HCT116 (cell line): ENCODE results near the gene TFEB. TPM values are rescaled to one million over a fixed set of nuclear protein-coding genes. Genes with fewer than 3 reads are reported as not detected.

ENCODE experiments used
- ATAC-seq: fragments of 200-7000 bp; cut with Tn5 transposase; 2 replicates; pipeline ENCODE4 v1.9.1; 2020; ENCODE audit warnings: mild to moderate bottlenecking, moderate library complexity
- BruUV-seq: library from RNA; stranded (reverse); fragments of 400-500 nt; replicated peaks from 2 replicates; lab custom pipeline; 2021; lab: Mats Ljungman, UMichigan
- CTCF ChIA-PET: fragments of 300-600 bp; sonication (Branson Sonifier 250); formaldehyde crosslinking; loops from one replicate; lab custom pipeline; 2021; ENCODE audit warnings: antibody characterized with exemption; lab: Charles Lee
- POLR2A ChIA-PET: fragments of 300-600, 350-600 bp; sonication (Branson Sonifier 250); formaldehyde crosslinking; loops from one replicate; lab custom pipeline; 2021; ENCODE audit warnings: antibody characterized with exemption; lab: Charles Lee
- RAD21 ChIA-PET, 2 experiments: fragments of 300-600 bp; sonication (Branson Sonifier 250); formaldehyde crosslinking; loops; one replicate each; lab custom pipeline; 2023; ENCODE audit warnings: low total read pairs in 2 of 2; ENCODE audit not compliant: uncharacterized antibody in 2 of 2, unreplicated experiment in 2 of 2, low non-redundant PET in 1 of 2; lab: Charles Lee
- DNase-seq: peaks from one replicate; pipeline ENCODE4 v3.0.0-alpha.2; 2010; ENCODE audit warnings: low read depth, low spot score
- H2AFZ ChIP-seq: fragments of 200-600 bp; shearing (Covaris generic), sonication (generic); 2 replicates; pipeline ENCODE4 v1.6.1; 2017; ENCODE audit warnings: low read depth, mixed run types, mixed read lengths, antibody characterized with exemption, low read length; ENCODE audit not compliant: poor library complexity, severe bottlenecking
- H3K27ac ChIP-seq: 2 replicates; pipeline ENCODE4 v1.5.1; 2012; ENCODE audit warnings: low read depth, low read length
- H3K27me3 ChIP-seq: fragments of 200-600 bp; sonication (generic); 2 replicates; pipeline ENCODE4 v1.6.1; 2016; ENCODE audit warnings: mixed run types, low read length, mixed read lengths; ENCODE audit not compliant: insufficient read depth
- H3K36me3 ChIP-seq, 2 experiments: fragments of 200-500 bp in 1 of 2; fragments of 200-600 bp in 1 of 2; sonication (Bioruptor generic) in 1 of 2; sonication (generic) in 1 of 2; 2 replicates each; pipeline versions ENCODE4 v1.5.1 to v1.6.1; 2014 to 2016; ENCODE audit warnings: low read length in 2 of 2, inconsistent platforms in 1 of 2, mixed read lengths in 1 of 2, mixed run types in 1 of 2; ENCODE audit not compliant: insufficient read depth in 2 of 2, control insufficient read depth in 1 of 2
- H3K4me1 ChIP-seq, 2 experiments: fragments of 200-600 bp in 1 of 2; sonication (generic) in 1 of 2; 2 replicates each; pipeline versions ENCODE4 v1.5.1 to v1.6.1; 2012 to 2017; ENCODE audit warnings: low read length in 2 of 2, inconsistent platforms in 1 of 2, mild to moderate bottlenecking in 1 of 2, mixed read lengths in 1 of 2, mixed run types in 1 of 2, moderate library complexity in 1 of 2; ENCODE audit not compliant: insufficient read depth in 2 of 2, control insufficient read depth in 1 of 2
- H3K4me2 ChIP-seq: fragments of 200-600 bp; sonication (generic); 2 replicates; pipeline ENCODE4 v1.6.1; 2017; ENCODE audit warnings: mixed run types, low read length, mixed read lengths
- H3K4me3 ChIP-seq, 2 experiments: fragments of 200-600 bp in 1 of 2; sonication (generic) in 1 of 2; replicated peaks in 1 of 2; 2 replicates each; pipeline ENCODE4 v1.5.1; 2011 to 2016; ENCODE audit warnings: low read length in 2 of 2, control low read depth in 1 of 2, low read depth in 1 of 2, mild to moderate bottlenecking in 1 of 2, mixed read lengths in 1 of 2, mixed run types in 1 of 2
- H3K79me2 ChIP-seq: fragments of 200-600 bp; sonication (generic); 2 replicates; pipeline ENCODE4 v1.6.1; 2017; ENCODE audit warnings: mild to moderate bottlenecking, mixed run types, low read length, moderate library complexity, mixed read lengths; ENCODE audit not compliant: insufficient read depth
- H3K9ac ChIP-seq: fragments of 200-600 bp; sonication (generic); 2 replicates; pipeline ENCODE4 v1.6.1; 2016; ENCODE audit warnings: low read length, mixed read lengths
- H3K9me2 ChIP-seq: fragments of 200-600 bp; sonication (generic), shearing (Covaris generic); 2 replicates; pipeline ENCODE4 v1.6.1; 2017; ENCODE audit warnings: mixed run types, mild to moderate bottlenecking, moderate library complexity; ENCODE audit not compliant: insufficient read depth
- H3K9me3 ChIP-seq, 2 experiments: fragments of 200-500 bp in 1 of 2; fragments of 200-600 bp in 1 of 2; sonication (Bioruptor generic) in 1 of 2; sonication (generic) in 1 of 2; 2 replicates each; pipeline ENCODE4 v1.6.1; 2014 to 2017; ENCODE audit warnings: low read length in 2 of 2, mixed read lengths in 2 of 2, inconsistent platforms in 1 of 2, low read depth in 1 of 2, mild to moderate bottlenecking in 1 of 2, mixed run types in 1 of 2, moderate library complexity in 1 of 2; ENCODE audit not compliant: control insufficient read depth in 1 of 2, insufficient read depth in 1 of 2
- H4K20me1 ChIP-seq: fragments of 200-600 bp; sonication (generic), shearing (Covaris generic); 2 replicates; pipeline ENCODE4 v1.6.1; 2017; ENCODE audit warnings: mixed run types, mild to moderate bottlenecking, moderate library complexity; ENCODE audit not compliant: insufficient read depth
- ATF3 ChIP-seq: IDR thresholded peaks from 2 replicates; pipeline ENCODE4 v1.6.1; 2012
- CBX3 ChIP-seq: IDR thresholded peaks from 2 replicates; pipeline ENCODE4 v1.6.1; 2012; ENCODE audit warnings: low read depth
- EGR1 ChIP-seq: IDR thresholded peaks from 2 replicates; pipeline ENCODE4 v1.6.1; 2012; ENCODE audit warnings: low read depth
- EZH2phosphoT487 ChIP-seq: fragments of 200-600 bp; IDR thresholded peaks from 2 replicates; pipeline ENCODE4 v1.6.1; 2018; ENCODE audit warnings: antibody characterized with exemption, borderline replicate concordance
- FOSL1 ChIP-seq: IDR thresholded peaks from 2 replicates; pipeline ENCODE4 v1.6.1; 2012; ENCODE audit warnings: low read depth
- POLR2A ChIP-seq: IDR thresholded peaks from 2 replicates; pipeline ENCODE4 v1.7.0; 2011; ENCODE audit warnings: borderline replicate concordance; ENCODE audit not compliant: insufficient read depth, insufficient read length; ENCODE audit errors: extremely low read depth
- RAD21 ChIP-seq: IDR thresholded peaks from 2 replicates; pipeline ENCODE4 v1.6.1; 2012; ENCODE audit warnings: low read depth, mild to moderate bottlenecking
- REST ChIP-seq: IDR thresholded peaks from 2 replicates; pipeline ENCODE4 v1.6.1; 2012; ENCODE audit warnings: low read depth
- SIN3A ChIP-seq: IDR thresholded peaks from 2 replicates; pipeline ENCODE4 v1.6.1; 2012; ENCODE audit warnings: low read depth
- SP1 ChIP-seq: IDR thresholded peaks from 2 replicates; pipeline ENCODE4 v1.6.1; 2012; ENCODE audit warnings: low read depth
- SRF ChIP-seq: IDR thresholded peaks from 2 replicates; pipeline ENCODE4 v1.6.1; 2012; ENCODE audit warnings: low read depth
- TCF7L2 ChIP-seq: IDR thresholded peaks from 2 replicates; pipeline ENCODE4 v1.7.0; 2011; ENCODE audit warnings: borderline replicate concordance, inconsistent platforms; ENCODE audit not compliant: insufficient read depth, insufficient read length; ENCODE audit errors: extremely low read depth
- ZNF274 ChIP-seq: fragments of 200-500 bp; sonication (Bioruptor generic); IDR thresholded peaks from 2 replicates; pipeline ENCODE4 v1.6.1; 2014; ENCODE audit warnings: mild to moderate bottlenecking, low read depth, low read length, inconsistent platforms
- intact Hi-C: fragments of 100-400 bp; cut with micrococcal nuclease; formaldehyde crosslinking; loops from 2 replicates; pipeline ENCODE4 v1.10.0; 2022
- total RNA-seq: library from RNA; stranded (reverse); gene quantifications from one replicate; pipeline ENCODE4 v1.2.1, GENCODE V29; 2021; ENCODE audit not compliant: unreplicated experiment

TFEB gene
- total RNA-seq, 1 experiment from 2014 or later = 4.8 TPM

DNA sequence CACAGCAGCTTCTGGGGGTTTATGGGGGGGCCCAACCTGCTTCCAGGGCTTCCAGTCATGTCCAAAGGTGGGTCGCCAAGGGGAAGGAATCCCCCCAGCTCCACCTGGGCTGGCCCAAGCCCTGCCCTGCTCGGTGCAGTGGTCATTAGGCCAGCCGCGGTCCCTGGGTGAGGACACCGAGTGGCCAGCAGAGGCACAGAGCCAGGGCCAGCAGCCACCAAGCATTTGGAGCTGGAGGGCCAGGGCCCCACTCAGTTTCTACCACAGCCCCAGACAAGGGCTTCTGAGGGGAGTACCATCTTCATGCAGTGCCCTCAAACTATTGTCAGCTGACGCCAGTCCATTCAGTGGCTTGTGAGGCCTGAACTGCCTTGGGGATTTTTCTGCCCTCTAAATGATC lies 39.6 kb downstream of the TFEB start:
- Histone ChIP-seq H3K4me3 (no peak overlapping the region), H3K27ac (no peak overlapping the region), H3K9ac (no peak overlapping the region), H3K79me2 (no peaks in the 10 kb centered on the region), H3K4me1 (peaks cover 5 to 6% of the 10 kb centered on the region in 2 experiments; a peak in 2 of 4 replicates), H3K9me3 (no peaks in the 10 kb centered on the region), H3K27me3 (no peaks in the 10 kb centered on the region), H4K20me1 (no peaks in the 10 kb centered on the region), H3K4me2 (no peak overlapping the region), H3K36me3 (no peaks in the 10 kb centered on the region), H2AFZ (no peak overlapping the region), H3K9me2 (no peaks in the 10 kb centered on the region)
- RAD21 ChIA-PET = no interaction called here
- POLR2A ChIA-PET = no interaction called here
- CTCF ChIA-PET = interaction anchor here (0.6 to 4.3 kb wide), 5 partner anchors 10 to 328 kb away, joined by 3 to 19 read pairs (median 4); no protein-coding TSS in a partner anchor
- ATAC-seq = no peak
- no TSS peak for BruUV-seq
- intact Hi-C loops = no loop called here
- TF ChIP-seq RAD21 = no peak
- no peak for TF ChIP-seq FOSL1
- no peak for TF ChIP-seq CBX3
- TF ChIP-seq SRF = no peak
- DNase-seq = no peak

- Histone ChIP-seq H3K4me3 (no peak overlapping the region), H2AFZ (no peak overlapping the region), H3K4me1 (peaks cover 5 to 6% of the 10 kb centered on the region in 2 experiments; a peak in 2 of 4 replicates), H4K20me1 (no peaks in the 10 kb centered on the region), H3K4me2 (no peak overlapping the region), H3K27me3 (no peaks in the 10 kb centered on the region), H3K27ac (no peak overlapping the region), H3K79me2 (no peaks in the 10 kb centered on the region), H3K9me3 (no peaks in the 10 kb centered on the region), H3K9ac (no peak overlapping the region), H3K9me2 (no peaks in the 10 kb centered on the region), H3K36me3 (no peaks in the 10 kb centered on the region)
- ATAC-seq (peak; percentile 46; the same call in 1 of the 2 replicates), DNase-seq (no peak)
- BruUV-seq = no TSS peak
- RAD21 ChIA-PET = no interaction called here
- intact Hi-C loops = no loop called here
- TF ChIP-seq EZH2phosphoT487 = no peak
- no peak for TF ChIP-seq SP1
- no peak for TF ChIP-seq POLR2A
- TF ChIP-seq ATF3 = no peak
- no peak for TF ChIP-seq REST
- no peak for TF ChIP-seq CBX3
- no peak for TF ChIP-seq SIN3A
- no peak for TF ChIP-seq SRF
- TF ChIP-seq TCF7L2 = no peak
- TF ChIP-seq ZNF274 = no peak
- TF ChIP-seq EGR1 = no peak
- no peak for TF ChIP-seq FOSL1
- POLR2A ChIA-PET = no interaction called here
- CTCF ChIA-PET = interaction anchor here (0.6 to 4.3 kb wide), 5 partner anchors 8 to 327 kb away, joined by 3 to 19 read pairs (median 3); no protein-coding TSS in a partner anchor
Measured at GRCh38 chr6:41694815-41695526, 40.4 kb downstream of the TFEB start.
